ENCODE data around the gene TEX10. TPM values are rescaled to one million over a fixed set of nuclear protein-coding genes. Genes with fewer than 3 reads are reported as not detected.

The TEX10 gene
- total RNA-seq, 6 experiments from 2014 or later: 25.7 to 29.5 (median 25.9) TPM

DNA sequence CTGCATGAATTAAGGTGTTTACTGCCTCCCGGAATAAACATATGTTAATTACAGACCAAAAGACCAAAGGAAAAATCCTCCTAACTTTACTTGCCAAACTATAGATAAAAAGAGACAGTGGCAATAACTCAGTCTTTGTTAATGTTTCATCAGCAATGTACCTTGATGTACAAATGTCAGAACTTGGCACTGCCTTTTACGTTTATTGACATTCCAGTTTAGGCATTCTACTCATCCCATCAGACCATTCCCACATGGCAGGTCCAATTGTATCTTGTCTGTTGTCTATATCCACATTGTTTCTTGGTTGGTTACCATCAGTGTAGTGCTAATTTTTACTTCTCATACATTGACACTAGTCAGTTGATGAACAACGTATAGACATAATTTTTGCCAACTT is 85.5 kb downstream of the TEX10 start:
- Mint-ChIP-seq H3K27ac (no peak overlapping the region), H3K4me1 (ENCODE audit: low read depth) (no peaks in the 10 kb centered on the region), H3K27me3 (ENCODE audit: insufficient read depth) (no peaks in the 10 kb centered on the region), H3K9me3 (no peaks in the 10 kb centered on the region), H3K36me3 (ENCODE audit: low read depth) (no peaks in the 10 kb centered on the region), H3K4me3 (no peak overlapping the region)
- TF ChIP-seq, protein P1, sequence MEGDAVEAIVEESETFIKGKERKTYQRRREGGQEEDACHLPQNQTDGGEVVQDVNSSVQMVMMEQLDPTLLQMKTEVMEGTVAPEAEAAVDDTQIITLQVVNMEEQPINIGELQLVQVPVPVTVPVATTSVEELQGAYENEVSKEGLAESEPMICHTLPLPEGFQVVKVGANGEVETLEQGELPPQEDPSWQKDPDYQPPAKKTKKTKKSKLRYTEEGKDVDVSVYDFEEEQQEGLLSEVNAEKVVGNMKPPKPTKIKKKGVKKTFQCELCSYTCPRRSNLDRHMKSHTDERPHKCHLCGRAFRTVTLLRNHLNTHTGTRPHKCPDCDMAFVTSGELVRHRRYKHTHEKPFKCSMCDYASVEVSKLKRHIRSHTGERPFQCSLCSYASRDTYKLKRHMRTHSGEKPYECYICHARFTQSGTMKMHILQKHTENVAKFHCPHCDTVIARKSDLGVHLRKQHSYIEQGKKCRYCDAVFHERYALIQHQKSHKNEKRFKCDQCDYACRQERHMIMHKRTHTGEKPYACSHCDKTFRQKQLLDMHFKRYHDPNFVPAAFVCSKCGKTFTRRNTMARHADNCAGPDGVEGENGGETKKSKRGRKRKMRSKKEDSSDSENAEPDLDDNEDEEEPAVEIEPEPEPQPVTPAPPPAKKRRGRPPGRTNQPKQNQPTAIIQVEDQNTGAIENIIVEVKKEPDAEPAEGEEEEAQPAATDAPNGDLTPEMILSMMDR (IDR thresholded peaks at IDR 0.05): no peak
- DNase-seq: no peak

Other genes starting within 250 kb of the TEX10 start
- gene MSANTD3, start 74.2 kb upstream of the TEX10 start, total RNA-seq (2021; fragmentation: NEBNext Ultra II Directional; extraction: Animal tissue kit (Norgen Biotek cat#: 25700)): 10 to 100 TPM; 56.9 to 76.1 (median 71.2) TPM
- 1 to 10 TPM; 1.3 to 2.4 (median 1.6) TPM for gene TMEFF1, start 120.2 kb upstream of the TEX10 start, total RNA-seq (2021; fragmentation: NEBNext Ultra II Directional; extraction: Animal tissue kit (Norgen Biotek cat#: 25700))
- 1 to 10 TPM in 1 of 6 experiments, under 1 TPM in 5; 0.34 to 1.5 (median 0.51) TPM for gene CAVIN4, start 225.1 kb upstream of the TEX10 start, total RNA-seq (2021; fragmentation: NEBNext Ultra II Directional; extraction: Animal tissue kit (Norgen Biotek cat#: 25700))